ENCODE results near the gene SLC9A9. TPM values are rescaled to one million over a fixed set of nuclear protein-coding genes. Genes with fewer than 3 reads are reported as not detected.
A peak's percentile ranks its signal among the peaks of the same experiment; 100 is the strongest.

The SLC9A9 gene
- total RNA-seq, 4 donors from 2014 or later: 1.1 to 15.9 (median 9.7) TPM

- no peaks in the 10 kb centered on the region for H3K27me3 ChIP-seq
- TF ChIP-seq EP300 (IDR thresholded peaks at IDR 0.05; ENCODE audit: low read depth) (no peak), POLR2A (IDR thresholded peaks at IDR 0.05) (no peak), POLR2AphosphoS5 (IDR thresholded peaks at IDR 0.05) (no peak), CTCF (IDR thresholded peaks at IDR 0.05) (no peak)
- H3K27ac ChIP-seq: no peak overlapping the region
- WGBS, 2 donors (ENCODE audit: low coverage in 1 of 2): 78 to 89% methylated on average over 3 of the region's 3 CpGs
- H3K4me1 ChIP-seq: peaks cover 0 to 7% (median 3%) of the 10 kb centered on the region in 4 donors
- DNase-seq: no peak
- no peaks in the 10 kb centered on the region for H3K9me3 ChIP-seq
- H3K36me3 ChIP-seq: no peaks in the 10 kb centered on the region
- intact Hi-C loops (cut with DNase I; ENCODE audit: low total_unique reads) (no loop called here), in situ Hi-C loops (cut with MboI; ENCODE audit: low pct_ligation_motif_present in 1 of 4, low pct_unique_long_range_greater_than_20kb in 1 of 4, low sequenced_read_pairs in 3 of 4) (no loop called here)
- H3K4me3 ChIP-seq: no peak overlapping the region
Measured at GRCh38 chr3:143672396-143673165, 175.7 kb downstream of the SLC9A9 start.

- TF ChIP-seq CTCF (IDR thresholded peaks at IDR 0.05) (no peak), POLR2AphosphoS5 (IDR thresholded peaks at IDR 0.05) (no peak), POLR2A (IDR thresholded peaks at IDR 0.05) (no peak), EP300 (IDR thresholded peaks at IDR 0.05; ENCODE audit: low read depth) (no peak)
- WGBS, 2 donors (ENCODE audit: low coverage in 1 of 2): 33 to 53% methylated on average over 1 of the region's 1 CpG
- no peak for DNase-seq
- no peaks in the 10 kb centered on the region for H3K9me3 ChIP-seq
- H3K27me3 ChIP-seq: no peaks in the 10 kb centered on the region
- H3K27ac ChIP-seq: no peak overlapping the region
- no peaks in the 10 kb centered on the region for H3K36me3 ChIP-seq
- in situ Hi-C loops (cut with MboI; ENCODE audit: low pct_ligation_motif_present in 1 of 4, low pct_unique_long_range_greater_than_20kb in 1 of 4, low sequenced_read_pairs in 3 of 4): no loop called here
- intact Hi-C loops (cut with DNase I; ENCODE audit: low total_unique reads): no loop called here
- H3K4me1 ChIP-seq: peaks cover 0 to 7% (median 3%) of the 10 kb centered on the region in 4 donors
- H3K4me3 ChIP-seq: no peak overlapping the region
Measured at GRCh38 chr3:143671626-143672025, 176.6 kb downstream of the SLC9A9 start.

GRCh38 chr3:143668924-143669790, 179.1 kb downstream of the SLC9A9 start:
- H3K36me3 ChIP-seq: no peaks in the 10 kb centered on the region
- peaks cover 0 to 6% (median 2%) of the 10 kb centered on the region in 4 donors for H3K4me1 ChIP-seq
- H3K4me3 ChIP-seq: no peak overlapping the region
- DNase-seq: peak; percentile 29
- no peaks in the 10 kb centered on the region for H3K9me3 ChIP-seq
- in situ Hi-C loops (cut with MboI; ENCODE audit: low pct_ligation_motif_present in 1 of 4, low pct_unique_long_range_greater_than_20kb in 1 of 4, low sequenced_read_pairs in 3 of 4) (no loop called here), intact Hi-C loops (cut with DNase I; ENCODE audit: low total_unique reads) (no loop called here)
- no peaks in the 10 kb centered on the region for H3K27me3 ChIP-seq
- TF ChIP-seq CTCF (IDR thresholded peaks at IDR 0.05) (no peak), POLR2AphosphoS5 (IDR thresholded peaks at IDR 0.05) (peak in 2 of 3 donors; percentile 34 to 49)
- 51 to 67% methylated on average over 4 to 5 of the region's 5 CpGs for WGBS, 2 donors (ENCODE audit: low coverage in 1 of 2)
- H3K27ac ChIP-seq: peak overlapping the region in 3 of 4 donors; percentile 46 to 63 (median 58)

GRCh38 chr3:143668385-143668784, 179.9 kb downstream of the SLC9A9 start:
- Histone ChIP-seq H3K36me3 (no peaks in the 10 kb centered on the region), H3K27ac (peak overlapping the region in 3 of 4 donors; percentile 46 to 63 (median 58)), H3K9me3 (no peaks in the 10 kb centered on the region), H3K4me1 (peaks cover 0 to 4% (median 0%) of the 10 kb centered on the region in 4 donors), H3K4me3 (no peak overlapping the region), H3K27me3 (no peaks in the 10 kb centered on the region)
- no peak for DNase-seq
- intact Hi-C loops (cut with DNase I; ENCODE audit: low total_unique reads) (no loop called here), in situ Hi-C loops (cut with MboI; ENCODE audit: low pct_ligation_motif_present in 1 of 4, low pct_unique_long_range_greater_than_20kb in 1 of 4, low sequenced_read_pairs in 3 of 4) (no loop called here)
- TF ChIP-seq POLR2AphosphoS5 (IDR thresholded peaks at IDR 0.05): no peak
- TF ChIP-seq CTCF (IDR thresholded peaks at IDR 0.05): no peak
- no peak for TF ChIP-seq EP300 (IDR thresholded peaks at IDR 0.05; ENCODE audit: low read depth)
- TF ChIP-seq POLR2A (IDR thresholded peaks at IDR 0.05): no peak
- WGBS, 2 donors (ENCODE audit: low coverage in 1 of 2): 75 to 82% methylated on average over 3 to 5 of the region's 5 CpGs

Data from transverse colon (tissue), 4 donors.